8988T (cell line): ENCODE results near the gene OLFM1.

Source experiments
- DNase-seq: peaks from one replicate; pipeline ENCODE4 v3.0.0; 2011

OLFM1 gene

DNA sequence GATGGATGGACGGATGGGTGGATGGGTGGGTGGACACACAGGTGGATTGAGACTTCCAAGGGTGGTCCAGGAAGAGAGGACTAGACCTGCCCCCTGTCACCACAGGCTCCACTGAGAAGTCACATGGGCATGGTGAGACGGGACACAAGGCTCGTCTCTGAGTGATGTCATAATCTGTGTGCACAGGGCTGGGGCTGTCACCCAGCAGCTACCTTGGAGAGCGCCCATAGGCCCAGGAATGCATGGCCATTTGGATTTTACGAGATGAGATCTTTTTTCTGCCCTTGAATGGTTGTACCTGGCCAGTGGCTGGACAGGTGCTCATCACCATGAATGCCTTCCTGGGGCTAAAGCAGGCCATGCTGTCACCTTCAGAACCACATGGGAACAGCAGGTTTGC, 3.1 kb downstream of the OLFM1 start:
- no peak for DNase-seq

GRCh38 chr9:135091545-135091944, 4.1 kb downstream of the OLFM1 start:
- DNase-seq, result no peak

DNA sequence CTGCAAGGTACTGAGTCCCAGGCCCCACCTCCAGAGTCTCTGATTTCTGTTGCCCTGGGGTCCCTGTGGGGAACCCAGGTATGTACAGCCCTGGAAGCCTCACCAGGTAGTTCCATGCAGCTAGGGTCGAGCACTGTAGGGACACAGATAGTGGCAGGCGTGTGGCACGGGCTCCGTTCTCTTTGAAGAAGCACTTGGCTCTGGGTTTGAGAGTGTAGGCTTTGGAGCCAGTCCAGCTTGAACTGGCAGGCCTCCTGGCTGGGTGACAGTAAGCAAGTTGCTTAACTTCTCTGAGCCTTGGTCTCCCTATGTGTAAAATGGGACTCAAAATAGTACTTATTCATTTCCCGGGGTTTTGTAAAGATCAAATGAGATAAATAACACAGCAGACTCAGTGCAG, 5.6 kb downstream of the OLFM1 start:
- DNase-seq, result no peak

DNA sequence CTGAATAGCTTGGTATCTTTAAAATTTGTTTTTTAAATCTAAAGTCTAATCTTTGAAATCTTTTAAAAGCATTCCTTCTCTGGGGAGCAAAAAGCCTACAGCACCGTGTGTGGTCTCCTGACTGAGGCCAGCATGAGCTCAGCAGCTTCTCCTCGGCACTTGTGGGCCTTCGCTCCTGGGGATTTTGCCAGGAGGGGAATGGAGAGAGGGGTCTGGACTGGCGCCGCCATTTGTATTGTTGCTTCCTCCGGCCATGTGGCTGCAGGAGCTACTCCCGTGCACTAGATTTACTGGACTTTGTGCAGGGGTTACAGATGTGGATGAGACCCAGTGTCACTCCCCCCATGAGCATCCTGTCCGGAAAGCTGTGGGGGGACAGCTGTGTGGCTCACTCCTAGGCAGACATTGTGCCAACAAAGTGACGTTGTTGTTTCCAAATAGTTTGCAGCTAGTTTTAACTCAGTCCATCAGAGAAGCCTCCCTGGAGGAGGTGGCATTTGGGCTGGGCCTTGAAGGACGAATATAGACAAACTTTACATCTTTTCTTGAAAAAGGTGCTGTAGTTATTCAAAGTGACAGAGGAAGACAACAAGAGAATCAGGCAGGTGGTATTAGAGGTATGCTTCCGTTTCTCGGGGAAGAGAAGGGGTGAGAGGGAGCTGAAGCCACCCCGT, 6.6 kb downstream of the OLFM1 start:
- DNase-seq, result no peak

DNA sequence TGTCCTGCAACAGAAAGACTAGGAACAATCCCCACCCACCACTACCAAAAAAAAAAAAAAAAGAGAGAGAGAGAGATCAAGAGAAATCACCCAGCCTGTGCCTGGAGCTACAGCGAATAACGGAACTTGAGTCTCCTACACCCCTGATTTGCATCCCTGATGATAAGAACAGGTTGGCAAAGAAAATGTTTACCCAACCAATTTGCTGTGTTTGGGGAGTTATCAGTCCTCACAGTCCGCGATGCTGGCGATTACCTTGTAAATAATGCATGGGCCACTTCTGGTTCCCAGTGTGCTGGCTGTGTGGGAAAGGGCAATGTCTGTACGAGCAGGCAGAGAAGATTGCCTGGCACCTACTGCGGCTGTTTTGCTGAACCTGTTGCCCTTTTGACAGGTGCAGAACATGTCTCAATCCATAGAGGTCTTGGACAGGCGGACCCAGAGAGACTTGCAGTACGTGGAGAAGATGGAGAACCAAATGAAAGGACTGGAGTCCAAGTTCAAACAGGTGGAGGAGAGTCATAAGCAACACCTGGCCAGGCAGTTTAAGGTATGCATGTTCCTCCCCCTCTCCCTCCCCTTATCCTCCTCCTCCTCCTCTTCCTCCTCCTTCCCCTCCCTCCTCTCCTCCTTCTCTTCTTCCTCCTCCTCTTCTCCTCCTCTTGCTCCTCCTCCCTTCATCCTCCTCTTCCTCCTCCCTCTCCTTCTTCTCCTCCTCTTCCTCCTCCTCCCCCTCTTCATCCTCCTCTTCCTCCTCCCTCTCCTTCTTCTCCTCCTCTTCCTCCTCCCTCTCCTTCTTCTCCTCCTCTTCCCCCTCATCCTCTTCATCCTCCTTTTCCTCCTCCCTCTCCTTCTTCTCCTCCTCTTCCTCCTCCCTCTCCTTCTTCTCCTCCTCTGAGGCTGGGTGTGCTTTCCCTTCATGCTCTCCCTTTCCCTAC, 8.3 kb downstream of the OLFM1 start:
- DNase-seq, result no peak

- no peak for DNase-seq
These were observed 9.0 kb downstream of the OLFM1 start for GRCh38 chr9:135096408-135096895.

GRCh38 chr9:135098400-135099105, 11.1 kb downstream of the OLFM1 start:
- DNase-seq, result no peak

GRCh38 chr9:135099574-135099973, 12.1 kb downstream of the OLFM1 start:
- no peak for DNase-seq

DNA sequence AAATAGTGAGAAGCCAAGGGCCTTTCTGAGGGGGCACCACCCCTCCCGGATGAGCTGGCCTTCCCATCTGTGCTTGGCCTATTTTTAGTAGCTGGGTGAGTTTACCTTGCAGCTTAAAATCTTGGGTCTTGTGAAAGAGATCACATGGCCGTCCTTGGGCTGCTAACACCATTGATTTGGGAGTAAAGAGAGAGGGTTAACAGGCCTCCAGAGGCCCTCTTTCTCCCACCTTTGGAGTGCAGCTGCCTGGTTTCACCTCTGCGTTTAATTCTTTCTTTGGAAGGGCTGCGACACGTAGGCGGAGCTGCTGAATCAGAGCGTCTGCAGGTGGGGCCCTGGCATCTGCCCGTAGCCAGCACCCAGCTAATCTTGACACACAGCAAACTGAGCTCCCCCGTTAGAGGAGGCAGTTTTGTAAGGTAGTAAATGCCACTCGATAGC, 12.8 kb downstream of the OLFM1 start:
- DNase-seq, result no peak

GRCh38 chr9:135100725-135101410, 13.4 kb downstream of the OLFM1 start:
- DNase-seq, result no peak

DNA sequence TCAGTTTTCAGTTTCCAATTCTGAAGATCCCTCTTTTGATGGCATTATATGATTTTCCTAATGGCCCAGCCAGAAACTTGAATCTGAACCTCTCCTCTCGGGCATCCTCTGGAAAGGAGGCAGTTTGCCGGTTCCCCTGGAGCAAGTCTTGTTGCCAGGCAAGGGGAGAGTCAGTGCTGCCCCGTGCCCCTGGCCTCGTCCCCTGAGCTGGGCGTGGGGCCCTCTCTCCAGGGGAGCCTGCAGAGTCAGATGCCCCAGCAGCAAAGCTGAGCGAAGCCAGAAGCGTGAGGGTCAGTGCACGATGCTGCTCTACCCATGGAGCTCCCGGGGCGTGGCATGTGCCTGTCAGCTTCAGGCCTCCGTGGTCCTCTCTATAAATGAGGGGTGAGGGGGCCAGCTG, 14.0 kb downstream of the OLFM1 start:
- DNase-seq, result no peak

DNA sequence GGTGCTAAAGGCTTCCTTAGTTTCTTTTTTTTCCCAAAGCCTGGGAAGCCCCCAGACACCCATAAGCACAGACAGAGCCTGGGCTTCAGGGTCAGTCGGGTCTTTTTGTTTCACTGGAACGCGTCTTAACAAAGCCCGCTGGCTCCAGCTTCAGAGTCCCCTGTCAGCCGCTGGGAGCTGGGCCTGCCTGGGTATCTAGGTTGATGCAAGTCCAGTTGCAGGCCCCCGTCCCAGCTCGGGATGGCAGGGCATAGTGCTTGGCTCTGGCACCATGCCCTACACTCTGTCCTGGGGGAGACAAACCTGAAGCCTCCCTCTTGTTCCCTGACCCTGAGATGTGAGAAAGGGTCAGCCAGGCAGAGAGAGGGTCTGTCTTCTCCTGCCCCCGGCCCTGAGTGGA, 14.5 kb downstream of the OLFM1 start:
- DNase-seq, result no peak

DNA sequence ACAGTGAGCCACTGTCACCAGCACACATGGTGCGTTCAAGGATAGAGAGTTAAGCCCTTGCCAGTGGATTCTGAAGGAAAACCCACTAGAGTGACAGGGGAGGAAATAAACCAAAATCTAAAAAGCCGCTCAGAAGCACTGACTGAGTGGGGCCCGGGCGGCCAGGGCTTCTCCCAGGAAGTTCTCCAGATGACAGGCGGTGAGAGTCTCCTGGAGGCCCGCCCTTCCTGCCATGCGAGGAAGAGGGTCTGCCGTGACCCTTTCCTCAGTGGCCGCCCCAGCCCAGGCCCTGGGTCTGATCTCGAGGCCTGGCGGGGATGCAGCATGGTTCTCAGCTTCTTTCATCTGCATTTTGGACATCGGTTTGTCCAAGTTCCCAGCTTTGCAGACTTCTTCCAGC, 14.9 kb downstream of the OLFM1 start:
- no peak for DNase-seq

- no peak for DNase-seq
These were observed 15.6 kb downstream of the OLFM1 start for GRCh38 chr9:135103001-135103446.

GRCh38 chr9:135103931-135104639, 16.6 kb downstream of the OLFM1 start:
- DNase-seq, result no peak

DNA sequence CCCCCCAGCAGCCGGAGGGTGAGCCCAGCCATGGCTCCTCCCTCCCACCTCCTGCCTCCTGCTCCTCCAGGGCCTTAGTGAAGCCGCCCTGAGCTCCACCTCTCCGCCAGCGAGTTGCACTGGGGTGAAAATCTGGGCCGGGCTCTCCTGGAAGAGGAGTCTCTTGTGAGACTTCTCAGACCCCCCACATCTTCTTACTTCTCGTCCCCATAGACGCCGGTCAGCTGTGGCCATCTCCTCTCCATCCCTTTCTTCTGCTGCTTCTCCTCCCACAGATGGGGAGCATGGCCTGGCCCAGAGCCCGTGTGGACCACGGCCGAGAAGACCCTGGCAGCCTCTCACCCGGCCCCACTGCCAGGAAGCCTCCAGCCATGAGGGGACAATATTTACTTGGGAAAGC, 17.3 kb downstream of the OLFM1 start:
- DNase-seq, result no peak

GRCh38 chr9:135105211-135105745, 17.8 kb downstream of the OLFM1 start:
- DNase-seq, result no peak

DNA sequence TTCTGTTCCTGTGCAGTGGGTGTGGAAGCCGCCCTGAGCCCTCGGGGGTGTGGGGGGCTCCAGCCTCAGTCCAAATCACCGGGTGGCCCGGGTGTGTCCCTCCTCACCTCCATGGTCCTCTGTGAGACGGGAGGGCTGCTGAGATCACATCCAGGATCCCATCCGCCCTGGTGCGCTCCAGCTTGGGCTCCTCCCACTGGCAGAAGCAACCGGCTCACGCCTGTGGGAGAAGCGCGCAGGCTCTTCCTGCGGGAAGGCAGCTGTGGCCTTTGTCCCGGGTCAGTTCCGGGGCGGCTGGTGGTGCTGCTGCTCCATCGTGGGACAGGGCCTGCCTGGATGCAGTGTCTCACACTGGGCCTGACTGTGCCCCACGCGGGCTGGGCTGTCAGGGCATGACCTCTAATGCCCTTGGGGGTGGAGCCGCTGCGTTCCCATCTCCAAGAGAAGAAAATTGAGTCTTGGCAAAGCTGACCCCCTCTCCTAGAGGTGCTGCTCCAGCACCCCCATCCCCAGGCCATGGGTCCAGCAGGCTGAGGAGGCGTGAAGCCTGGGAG, 18.5 kb downstream of the OLFM1 start:
- DNase-seq, result no peak

DNA sequence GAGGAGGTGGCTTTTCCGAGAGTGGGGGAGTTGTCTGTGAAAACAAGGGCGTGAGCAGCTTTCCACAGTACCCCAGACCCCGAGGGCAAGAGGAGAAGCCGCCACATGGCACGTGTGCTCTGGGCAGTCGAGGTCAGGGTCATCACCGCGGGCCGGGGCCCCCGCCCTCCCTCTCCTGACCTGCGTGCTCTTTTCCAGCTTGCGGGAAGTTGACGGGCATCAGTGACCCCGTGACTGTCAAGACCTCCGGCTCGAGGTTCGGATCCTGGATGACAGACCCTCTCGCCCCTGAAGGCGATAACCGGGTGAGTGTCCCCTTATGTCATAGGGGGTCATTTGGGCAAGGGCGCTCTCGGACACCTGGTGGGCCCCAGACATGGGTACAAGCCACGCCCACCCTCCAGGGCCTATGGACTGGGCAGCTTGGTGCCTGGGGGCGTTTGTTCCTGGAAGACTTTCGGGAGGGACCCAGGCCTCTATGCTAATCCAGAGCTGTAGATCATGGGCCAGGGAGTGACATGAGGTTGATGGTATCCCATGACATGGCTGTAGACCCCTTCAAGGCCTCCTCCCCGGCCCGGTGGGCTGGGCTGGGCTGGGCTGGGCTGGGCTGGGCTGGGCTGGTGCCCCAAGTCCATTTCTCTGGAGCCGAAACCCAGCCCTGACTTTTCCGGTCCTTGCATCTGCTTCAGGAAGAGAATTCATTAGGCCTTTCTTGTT, 19.2 kb downstream of the OLFM1 start:
- no peak for DNase-seq

GRCh38 chr9:135107581-135108235, 20.2 kb downstream of the OLFM1 start:
- DNase-seq, result no peak
